Rectal smooth muscle tissue (tissue), 1 donor: Measurements from ENCODE around the gene ATP13A3.

Experiments used
- H3K27ac ChIP-seq: one replicate; pipeline ENCODE4 v1.7.0; 2013; ENCODE audit warnings: low read depth, low read length, inconsistent platforms
- H3K27me3 ChIP-seq: one replicate; pipeline ENCODE4 v1.7.0; 2013; ENCODE audit warnings: low read length; ENCODE audit not compliant: control insufficient read depth, insufficient read depth
- H3K36me3 ChIP-seq: one replicate; pipeline ENCODE4 v1.7.0; 2013; ENCODE audit warnings: low read length; ENCODE audit not compliant: control insufficient read depth, insufficient read depth
- H3K4me1 ChIP-seq: one replicate; pipeline ENCODE4 v1.7.0; 2013; ENCODE audit warnings: low read length; ENCODE audit not compliant: control insufficient read depth, insufficient read depth
- H3K4me3 ChIP-seq: one replicate; pipeline ENCODE4 v1.7.0; 2013; ENCODE audit warnings: low read length
- H3K9ac ChIP-seq: one replicate; pipeline ENCODE4 v1.7.0; 2013; ENCODE audit warnings: low read length

Gene ATP13A3

DNA sequence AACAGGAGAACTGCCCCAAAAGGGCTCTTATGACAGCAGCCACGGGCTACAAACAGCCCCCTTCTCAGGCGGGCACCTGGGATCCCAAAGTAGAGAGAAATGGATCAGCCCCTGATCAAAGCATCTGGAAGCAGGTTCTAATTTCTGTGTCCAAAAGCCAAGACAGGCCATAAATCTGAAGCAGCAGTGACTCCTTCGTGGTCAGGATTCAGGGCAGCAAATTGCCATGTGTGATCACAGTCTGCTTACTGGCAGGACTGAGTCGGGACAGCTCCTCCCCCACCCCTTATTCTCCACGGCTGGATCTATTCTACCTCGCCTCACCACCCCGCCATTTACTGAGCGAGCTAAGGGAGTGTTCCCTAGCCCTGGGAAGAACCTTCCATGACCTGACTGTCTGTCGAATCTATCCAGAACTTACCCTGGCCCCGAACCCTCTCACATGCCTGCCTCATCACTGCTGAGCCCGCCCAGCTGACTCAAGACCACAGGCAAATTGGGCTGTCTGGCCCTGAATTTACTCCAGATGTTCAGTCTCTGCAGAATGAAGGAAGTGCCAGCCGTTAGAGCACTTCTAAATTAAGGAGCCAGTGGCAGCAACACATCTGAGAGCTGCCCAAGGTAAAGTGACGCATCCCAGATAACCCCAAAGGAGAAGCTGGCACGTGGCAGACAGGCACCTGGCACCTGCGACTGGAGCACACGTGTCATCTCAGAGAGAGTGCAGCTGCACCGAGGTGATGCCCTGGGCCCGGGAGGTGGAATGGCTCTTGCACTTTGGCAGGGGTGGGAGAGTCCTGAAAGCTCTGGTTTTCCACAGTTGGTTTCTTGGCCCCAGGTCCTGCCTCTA lies 118.6 kb downstream of the ATP13A3 start:
- Histone ChIP-seq H3K36me3 (no peaks in the 10 kb centered on the region), H3K4me3 (no peak overlapping the region), H3K27me3 (no peaks in the 10 kb centered on the region), H3K4me1 (peaks cover 2% of the 10 kb centered on the region), H3K27ac (no peak overlapping the region), H3K9ac (no peak overlapping the region)

DNA sequence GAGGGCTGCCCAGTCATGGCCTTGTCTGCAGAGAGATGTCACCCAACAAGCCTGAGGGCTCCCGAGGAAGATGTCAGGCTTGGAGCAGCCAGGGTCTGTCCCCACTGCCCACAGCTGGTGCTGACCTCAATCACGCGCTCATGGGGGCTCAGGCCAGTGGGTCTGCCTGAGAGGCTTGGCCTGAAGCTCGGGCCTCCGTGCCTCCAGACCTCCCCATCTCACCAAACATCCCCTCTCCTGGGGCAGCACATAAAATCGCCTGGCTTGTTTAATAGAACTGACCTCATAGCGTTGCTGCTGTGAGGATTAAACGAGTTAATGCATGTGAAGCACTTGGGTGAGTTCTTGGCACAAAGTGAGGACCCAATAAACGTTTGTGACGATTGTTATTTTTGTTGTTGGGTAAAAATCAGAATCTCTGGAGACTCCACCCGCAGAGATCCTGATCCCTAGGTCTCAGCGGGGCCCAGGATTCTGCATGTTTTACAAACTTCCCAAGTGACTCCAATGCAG lies 120.8 kb downstream of the ATP13A3 start:
- H3K27ac ChIP-seq, result no peak overlapping the region
- H3K4me3 ChIP-seq, result no peak overlapping the region
- H3K9ac ChIP-seq, result no peak overlapping the region
- peaks cover 2% of the 10 kb centered on the region for H3K4me1 ChIP-seq
- H3K27me3 ChIP-seq, result no peaks in the 10 kb centered on the region
- no peaks in the 10 kb centered on the region for H3K36me3 ChIP-seq

DNA sequence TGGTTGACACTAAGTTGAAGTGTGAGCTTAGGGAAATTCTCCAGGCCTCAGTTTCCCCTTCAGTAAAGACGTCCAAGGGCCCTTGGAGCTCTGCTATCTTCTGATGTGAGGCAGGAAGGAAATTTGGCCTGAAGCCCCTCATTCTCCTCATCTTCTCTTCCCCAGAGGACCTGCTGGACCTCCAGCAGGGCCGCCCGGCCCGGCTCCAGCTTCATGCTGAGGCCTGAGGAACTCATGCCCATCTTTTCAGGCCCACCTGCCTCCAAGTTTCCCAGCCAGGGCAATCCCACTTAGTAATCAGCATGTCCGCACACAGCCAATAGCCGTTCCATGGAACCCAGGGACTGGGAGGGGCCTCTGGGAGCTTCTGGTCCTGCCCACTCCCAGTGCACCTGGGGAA lies 121.3 kb downstream of the ATP13A3 start:
- no peaks in the 10 kb centered on the region for H3K27me3 ChIP-seq
- H3K9ac ChIP-seq, result no peak overlapping the region
- H3K4me3 ChIP-seq, result no peak overlapping the region
- no peaks in the 10 kb centered on the region for H3K36me3 ChIP-seq
- peaks cover 2% of the 10 kb centered on the region for H3K4me1 ChIP-seq
- no peak overlapping the region for H3K27ac ChIP-seq

DNA sequence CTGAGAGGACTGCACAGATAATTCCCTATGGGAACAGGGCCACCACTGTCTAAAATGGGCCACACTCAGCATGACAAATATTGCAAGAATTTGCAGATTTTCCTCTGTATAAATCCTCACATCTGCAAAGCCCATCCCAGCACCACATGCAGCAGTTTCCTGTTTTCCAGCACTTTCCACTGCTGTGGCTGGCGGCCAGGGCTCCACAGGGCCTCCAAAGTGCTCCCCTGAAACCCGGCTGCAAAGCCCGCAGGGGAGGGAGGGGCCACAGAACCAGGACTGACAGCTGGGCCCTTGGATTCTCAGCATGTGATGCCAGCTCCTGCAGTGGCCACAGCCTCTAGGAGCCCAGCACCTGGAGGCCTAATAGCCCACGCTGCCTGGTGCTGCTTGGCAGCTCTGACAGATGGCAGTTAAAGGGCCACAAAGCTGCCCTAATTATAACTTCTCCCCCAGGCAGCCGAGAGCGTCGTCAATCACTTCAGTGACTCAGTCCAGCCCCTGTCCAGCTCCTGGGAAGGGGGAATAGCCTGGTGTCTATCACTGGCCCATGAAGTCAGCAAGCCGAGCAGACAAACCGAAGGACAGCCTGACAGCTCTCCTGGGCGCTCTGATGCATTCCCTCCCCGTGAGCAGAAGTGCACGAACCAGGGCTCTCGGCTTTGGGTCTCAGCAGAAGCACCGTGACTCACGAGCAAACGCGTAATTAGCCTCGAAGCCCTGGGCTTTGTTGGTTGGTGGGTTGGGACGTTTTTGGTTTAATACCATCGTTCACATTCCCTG lies 122.0 kb downstream of the ATP13A3 start:
- Histone ChIP-seq H3K4me3 (no peak overlapping the region), H3K4me1 (peaks cover 2% of the 10 kb centered on the region), H3K36me3 (no peaks in the 10 kb centered on the region), H3K9ac (no peak overlapping the region), H3K27me3 (no peaks in the 10 kb centered on the region), H3K27ac (no peak overlapping the region)

DNA sequence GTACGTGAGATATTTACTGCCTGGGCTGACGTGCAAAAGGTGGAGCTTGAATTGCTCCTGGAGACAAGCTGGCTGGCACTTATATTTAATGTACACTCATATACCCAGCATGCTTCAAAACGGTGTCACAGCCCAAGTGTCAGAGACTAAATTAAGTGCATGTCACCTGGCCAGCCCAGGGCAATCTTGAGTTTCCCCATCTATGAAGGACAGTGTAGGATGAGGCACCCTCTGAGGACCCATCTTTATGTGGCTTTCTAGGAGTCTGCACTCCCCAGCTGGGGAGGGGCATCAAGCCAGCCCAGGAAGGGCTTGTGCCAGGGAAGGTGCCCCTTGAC lies 122.5 kb downstream of the ATP13A3 start:
- no peaks in the 10 kb centered on the region for H3K36me3 ChIP-seq
- no peak overlapping the region for H3K9ac ChIP-seq
- peaks cover 2% of the 10 kb centered on the region for H3K4me1 ChIP-seq
- H3K27ac ChIP-seq, result no peak overlapping the region
- H3K27me3 ChIP-seq, result no peaks in the 10 kb centered on the region
- no peak overlapping the region for H3K4me3 ChIP-seq

DNA sequence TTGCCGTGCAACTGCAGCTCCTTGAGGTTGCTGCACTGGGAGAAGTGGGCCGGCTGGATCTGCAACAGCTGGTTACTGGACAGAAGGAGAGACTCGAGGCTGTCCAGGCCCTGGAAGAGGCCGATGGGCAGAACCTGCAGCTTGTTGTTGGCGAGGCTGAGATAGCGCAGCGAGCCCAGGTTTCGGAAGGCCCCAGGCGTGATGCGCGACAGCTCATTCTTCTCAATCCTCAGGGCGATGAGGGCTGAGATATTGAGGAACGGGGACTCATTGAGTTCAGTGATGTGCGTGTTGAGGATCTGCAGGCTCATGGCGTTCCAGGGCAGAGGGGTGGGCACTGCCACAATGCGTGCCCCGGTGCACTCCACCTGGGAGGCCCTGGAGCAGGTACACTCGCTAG lies 126.2 kb downstream of the ATP13A3 start:
- no peaks in the 10 kb centered on the region for H3K27me3 ChIP-seq
- no peaks in the 10 kb centered on the region for H3K36me3 ChIP-seq

DNA sequence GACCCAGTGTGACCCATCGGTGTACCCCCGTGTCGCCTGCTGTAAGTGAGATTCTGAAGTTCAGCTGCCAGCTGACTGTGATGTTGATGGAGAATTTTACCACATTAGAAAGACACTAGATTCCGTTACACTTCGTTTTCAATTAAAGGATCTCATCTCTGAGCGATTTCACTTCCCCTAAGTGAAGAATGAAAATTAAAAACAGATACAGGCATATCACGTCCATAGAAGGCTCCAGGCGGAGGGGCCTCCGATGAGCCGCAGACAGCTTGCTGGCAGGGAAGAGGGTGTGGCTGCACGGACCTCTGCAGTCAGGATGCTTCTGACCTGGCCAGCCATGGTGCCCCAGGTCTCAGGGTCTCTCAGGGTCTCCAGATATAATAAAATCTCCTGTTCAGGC lies 129.1 kb downstream of the ATP13A3 start:
- Histone ChIP-seq H3K36me3 (no peaks in the 10 kb centered on the region), H3K27ac (no peak overlapping the region), H3K4me3 (no peak overlapping the region), H3K4me1 (no peaks in the 10 kb centered on the region), H3K27me3 (no peaks in the 10 kb centered on the region), H3K9ac (no peak overlapping the region)

More for the DNA sequence above, 126.2 kb downstream of the ATP13A3 start:
- H3K27ac ChIP-seq, result no peak overlapping the region
- H3K4me3 ChIP-seq, result no peak overlapping the region
- H3K4me1 ChIP-seq, result peaks cover 2% of the 10 kb centered on the region
- no peak overlapping the region for H3K9ac ChIP-seq

DNA sequence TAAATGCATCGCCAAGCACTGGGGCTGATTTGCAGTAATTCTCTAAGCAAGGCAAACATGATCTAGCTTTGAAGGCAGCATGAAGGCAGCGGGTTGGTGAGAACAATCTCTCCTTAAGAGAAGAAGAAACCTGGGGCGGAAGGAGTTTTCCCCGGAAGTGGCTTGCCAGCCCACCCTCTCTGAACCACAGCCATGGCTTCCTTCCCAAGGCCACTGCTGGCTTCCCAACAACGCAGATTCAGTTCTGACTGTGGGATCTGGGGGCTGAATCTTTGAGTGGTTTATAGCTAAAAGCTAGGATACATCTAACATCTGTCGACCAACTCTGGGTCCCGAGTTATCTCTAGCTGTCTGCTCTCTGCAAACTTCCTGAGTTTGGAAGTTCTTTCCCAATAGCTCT lies 131.4 kb downstream of the ATP13A3 start:
- Histone ChIP-seq H3K4me3 (no peak overlapping the region), H3K9ac (no peak overlapping the region), H3K27ac (no peak overlapping the region), H3K36me3 (no peaks in the 10 kb centered on the region), H3K4me1 (no peaks in the 10 kb centered on the region), H3K27me3 (no peaks in the 10 kb centered on the region)

DNA sequence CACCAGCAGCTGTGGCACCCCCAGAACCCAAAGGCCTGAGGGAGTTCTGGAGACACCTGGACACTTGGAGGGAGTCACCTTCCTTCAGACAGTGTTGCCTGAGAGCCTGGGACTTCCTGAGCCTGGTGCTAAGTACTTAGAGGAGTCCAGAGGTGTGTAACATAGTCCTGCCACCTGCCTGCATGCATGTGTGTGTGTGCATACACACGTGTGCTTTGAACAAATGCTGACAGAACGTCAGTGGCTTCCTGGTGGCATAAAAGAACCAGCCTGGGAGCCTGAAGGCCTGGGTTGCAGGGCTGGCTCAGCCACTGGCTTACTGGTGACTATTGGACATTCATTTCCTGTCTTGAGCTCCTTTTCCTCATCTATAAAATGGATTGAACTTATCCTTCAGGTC lies 132.5 kb downstream of the ATP13A3 start:
- Histone ChIP-seq H3K4me3 (no peak overlapping the region), H3K4me1 (no peaks in the 10 kb centered on the region), H3K27ac (no peak overlapping the region), H3K36me3 (no peaks in the 10 kb centered on the region), H3K9ac (no peak overlapping the region), H3K27me3 (no peaks in the 10 kb centered on the region)
